Ovary (tissue), 9 donors: ENCODE data around the gene PKP1. TPM values are rescaled to one million over a fixed set of nuclear protein-coding genes. Genes with fewer than 3 reads are reported as not detected.

ENCODE experiments used
- DNase-seq, 5 donors: peaks; one replicate each; pipeline ENCODE4 v3.0.0-alpha.2; 2019 to 2020
- H3K27ac ChIP-seq, 2 donors: fragments of 200-600 bp; one replicate each; pipeline versions ENCODE4 v1.5.1 to v1.8.0; 2019 to 2022
- H3K27me3 ChIP-seq: fragments of 200-600 bp; one replicate; pipeline ENCODE4 v1.8.0; 2022
- H3K36me3 ChIP-seq: fragments of 200-600 bp; sonication (generic); one replicate; pipeline ENCODE4 v1.5.1; 2019
- H3K4me1 ChIP-seq: one replicate; pipeline ENCODE4 v1.8.1; 2013; ENCODE audit warnings: mild to moderate bottlenecking, moderate library complexity; ENCODE audit not compliant: insufficient read depth
- H3K4me3 ChIP-seq: fragments of 200-600 bp; sonication (generic); one replicate; pipeline ENCODE4 v1.5.1; 2017
- H3K9me3 ChIP-seq, 2 donors: fragments of 200-600 bp in 1 of 2; sonication (generic) in 1 of 2; one replicate each; pipeline versions ENCODE4 v1.5.1 to v1.8.1; 2013 to 2019; ENCODE audit warnings: mild to moderate bottlenecking in 1 of 2, moderate library complexity in 1 of 2
- CTCF ChIP-seq, 3 donors: fragments of 450-650 bp in 2 of 3; fragments of 200-600 bp in 1 of 3; IDR thresholded peaks; one replicate each; pipeline versions ENCODE4 v1.5.1 to v1.8.0; 2016 to 2022; ENCODE audit warnings: antibody characterized with exemption in 3 of 3, mild to moderate bottlenecking in 1 of 3
- EP300 ChIP-seq: sonication (generic); formaldehyde crosslinking; IDR thresholded peaks from one replicate; pipeline ENCODE4 v1.6.1; 2017; ENCODE audit warnings: antibody characterized with exemption
- POLR2A ChIP-seq: fragments of 450-650 bp; IDR thresholded peaks from one replicate; pipeline ENCODE4 v1.6.1; 2017; ENCODE audit warnings: antibody characterized with exemption, mild to moderate bottlenecking, moderate library complexity
- WGBS, 3 donors: extraction: QIAGEN DNeasy Blood & Tissue Kit in 1 of 3; methylation state at CpG; one replicate each; pipeline versions ENCODE4 v1.1.5 to v1.1.7; 2013 to 2017; 5-methylcytosine and 5-hydroxymethylcytosine counted together
- intact Hi-C, 4 donors: fragments of 100-400 bp; cut with DNase I; formaldehyde crosslinking; loops; one replicate each; pipeline versions ENCODE4 v1.11.0 to v1.15.1; 2022 to 2023
- polyA plus RNA-seq, 2 donors: library from polyadenylated mRNA; stranded (reverse); fragments of 200-250 nt in 1 of 2; fragments of 350-450 nt in 1 of 2; fragmentation: Illumina TruSeq in 1 of 2; extraction: RNeasy Lipid Tissue Mini Kit (QIAGEN cat#74804) in 1 of 2; gene quantifications; one replicate each; pipeline ENCODE4 v1.2.3, GENCODE V29; 2013 to 2014
- total RNA-seq, 7 donors: library from RNA; depleted of rRNA in 2 of 7; stranded (reverse); fragments of >200 nt in 2 of 7; fragmentation: NEBNext Ultra II Directional in 3 of 7; extraction: Animal tissue kit (Norgen Biotek cat#: 25700) in 3 of 7; gene quantifications; one replicate each; pipeline versions ENCODE4 v1.1.0 to v1.2.4, GENCODE V29; 2016 to 2023
- donor health status: DM: no; HTN: no; CAD: no; lungs with moderate emphysema.
- donor health status: DM: no; HTN: no; CAD: no.
- donor health status: Bipolar disorder and iron deficiency.
- donor health status: DM: yes; HTN: yes; CAD: no.
- donor health status: DM: no; HTN: no; CAD: no.
- donor health status: DM: yes; HTN: yes; CAD: no.

Gene PKP1
- total and polyA plus RNA-seq, 9 donors = 0.05 to 0.48 (median 0.18) TPM; not detected in 2

- Histone ChIP-seq H3K4me1 (no peaks in the 10 kb centered on the region), H3K36me3 (no peaks in the 10 kb centered on the region), H3K4me3 (no peak overlapping the region), H3K27ac (no peak overlapping the region), H3K27me3 (no peaks in the 10 kb centered on the region), H3K9me3 (no peaks in the 10 kb centered on the region)
- no peak for DNase-seq
- WGBS, 3 donors = 6 to 11% (median 7%) methylated on average over 23 to 28 of the region's 28 CpGs
- no peak for TF ChIP-seq CTCF (IDR thresholded peaks at IDR 0.05)
- no peak for TF ChIP-seq POLR2A
- no peak for TF ChIP-seq EP300
- intact Hi-C loops = no loop called here
Measured at GRCh38 chr1:201259476-201260235, 23.6 kb upstream of the PKP1 start.

GRCh38 chr1:201260236-201260590 lies 23.1 kb upstream of the PKP1 start:
- TF ChIP-seq POLR2A (no peak), CTCF (IDR thresholded peaks at IDR 0.05) (no peak), EP300 (no peak)
- Histone ChIP-seq H3K27me3 (no peaks in the 10 kb centered on the region), H3K9me3 (no peaks in the 10 kb centered on the region), H3K27ac (no peak overlapping the region), H3K36me3 (no peaks in the 10 kb centered on the region), H3K4me3 (no peak overlapping the region), H3K4me1 (no peaks in the 10 kb centered on the region)
- 11 to 14% (median 14%) methylated on average over 11 of the region's 11 CpGs for WGBS, 3 donors
- DNase-seq = no peak
- intact Hi-C loops = no loop called here

GRCh38 chr1:201260648-201261311 lies 22.5 kb upstream of the PKP1 start:
- Histone ChIP-seq H3K4me1 (no peaks in the 10 kb centered on the region), H3K4me3 (no peak overlapping the region), H3K27me3 (no peaks in the 10 kb centered on the region), H3K27ac (no peak overlapping the region), H3K9me3 (no peaks in the 10 kb centered on the region), H3K36me3 (no peaks in the 10 kb centered on the region)
- 93 to 96% (median 96%) methylated on average over 8 of the region's 8 CpGs for WGBS, 3 donors
- no peak for TF ChIP-seq EP300
- no peak for TF ChIP-seq CTCF (IDR thresholded peaks at IDR 0.05)
- intact Hi-C loops = no loop called here
- no peak for DNase-seq

GRCh38 chr1:201261771-201262547 lies 21.3 kb upstream of the PKP1 start:
- WGBS, 3 donors = 85 to 94% (median 93%) methylated on average over 8 of the region's 8 CpGs

More at GRCh38 chr1:201261771-201262547, 21.3 kb upstream of the PKP1 start:
- H3K4me3 ChIP-seq = no peak overlapping the region
- no peak overlapping the region for H3K27ac ChIP-seq
- H3K4me1 ChIP-seq = no peaks in the 10 kb centered on the region
- TF ChIP-seq EP300 (no peak), CTCF (IDR thresholded peaks at IDR 0.05) (no peak), POLR2A (no peak)
- no peaks in the 10 kb centered on the region for H3K36me3 ChIP-seq
- H3K9me3 ChIP-seq = no peaks in the 10 kb centered on the region
- no peak for DNase-seq
- no peaks in the 10 kb centered on the region for H3K27me3 ChIP-seq
- intact Hi-C loops = no loop called here
